Osteocyte (in vitro differentiated cells): ENCODE measurements around the gene TCEAL9. TPM values are rescaled to one million over a fixed set of nuclear protein-coding genes. Genes with fewer than 3 reads are reported as not detected.

ENCODE experiments used
- DNase-seq: peaks from one replicate; pipeline ENCODE4 v3.0.0; 2021; ENCODE audit warnings: mixed read lengths; ENCODE audit not compliant: unreplicated experiment; ENCODE audit errors: extremely low spot score
- H3K27ac Mint-ChIP-seq: one replicate; pipeline ENCODE4 v1.8.0; 2021; ENCODE audit warnings: mild to moderate bottlenecking, mixed read lengths; ENCODE audit not compliant: unreplicated experiment
- H3K27me3 Mint-ChIP-seq: one replicate; pipeline ENCODE4 v1.8.0; 2021; ENCODE audit warnings: mixed read lengths; ENCODE audit not compliant: unreplicated experiment
- H3K36me3 Mint-ChIP-seq: one replicate; pipeline ENCODE4 v1.8.0; 2021; ENCODE audit warnings: mixed read lengths; ENCODE audit not compliant: unreplicated experiment
- H3K4me1 Mint-ChIP-seq: one replicate; pipeline ENCODE4 v1.8.0; 2021; ENCODE audit warnings: mixed read lengths; ENCODE audit not compliant: unreplicated experiment
- H3K4me3 Mint-ChIP-seq: one replicate; pipeline ENCODE4 v1.8.0; 2021; ENCODE audit warnings: mild to moderate bottlenecking, moderate library complexity, mixed read lengths; ENCODE audit not compliant: unreplicated experiment
- H3K9me3 Mint-ChIP-seq: one replicate; pipeline ENCODE4 v1.8.0; 2021; ENCODE audit warnings: mixed read lengths; ENCODE audit not compliant: unreplicated experiment
- total RNA-seq: library from RNA; stranded (reverse); gene quantifications from 2 replicates; pipeline ENCODE4 v1.2.1, GENCODE V29; 2021
- TF ChIP-seq, protein P1 (sequence below): fragments of 200-600 bp; sonication (generic); IDR thresholded peaks from 2 replicates; pipeline ENCODE4 v1.5.0; 2021; ENCODE audit warnings: antibody characterized with exemption, mild to moderate bottlenecking, moderate library complexity

TCEAL9 gene
- total RNA-seq, 1 donor from 2014 or later, result 90.1 TPM

DNA sequence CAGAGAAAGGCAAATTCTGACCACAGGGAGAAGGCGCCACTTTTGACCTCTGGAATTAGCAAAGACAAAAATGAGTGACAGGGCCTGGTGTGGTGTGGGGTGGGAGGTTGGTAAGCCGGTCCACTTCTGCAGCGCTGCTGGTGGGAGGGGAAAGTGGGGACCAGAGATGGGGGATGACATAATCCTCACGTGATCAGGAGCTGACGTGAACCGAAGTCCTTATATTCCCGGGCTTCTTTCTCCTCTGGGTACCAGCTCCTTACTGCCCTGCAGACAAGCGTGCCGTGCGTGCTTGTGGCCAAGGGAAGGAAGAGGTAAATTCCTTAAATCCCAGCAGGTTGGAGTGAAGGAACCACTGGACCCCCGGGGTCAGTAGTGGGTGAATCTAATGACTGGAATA is 26.3 kb upstream of the TCEAL9 start, which contains the start of gene TCEAL7:
TCEAL7 (plus strand) TSS at position 249 of the 400 bp plus-strand sequence. CDS start 1,165 bp downstream, outside the sequence.
- DNase-seq, result no peak
- peaks cover 6% of the 10 kb centered on the region for H3K9me3 Mint-ChIP-seq
- H3K27ac Mint-ChIP-seq, result peak within 1 kb of the TSS; percentile 64

DNA sequence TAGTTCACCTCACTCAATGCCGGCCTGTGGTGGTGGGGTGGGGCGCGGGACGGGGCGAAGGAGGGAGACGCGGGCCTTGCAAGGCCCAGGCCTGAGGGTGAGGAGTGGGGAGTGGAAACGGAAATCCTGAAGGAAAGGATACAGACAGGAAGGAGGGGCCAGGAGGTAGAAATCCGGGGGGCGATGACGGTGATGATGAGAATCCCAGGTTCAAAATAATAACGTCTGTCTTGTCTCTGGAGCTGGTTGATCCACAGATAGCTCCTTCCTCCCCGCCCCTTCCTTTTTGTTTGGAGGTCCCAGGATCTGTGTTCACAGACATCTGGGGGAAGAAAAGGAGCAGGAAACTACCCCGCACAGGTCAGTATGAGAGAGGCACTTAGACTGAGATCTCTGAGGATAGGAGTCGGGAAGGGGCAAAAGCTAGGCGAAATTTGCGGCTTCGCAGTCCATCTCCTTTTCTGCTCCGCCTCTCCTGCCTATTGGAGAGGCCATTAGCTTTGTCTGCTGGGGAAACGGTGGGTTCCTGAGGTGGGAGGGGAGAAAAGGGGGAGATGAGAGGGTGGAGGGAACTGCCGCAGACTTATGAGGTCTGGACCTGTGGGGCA is 25.5 kb upstream of the TCEAL9 start:
- TF ChIP-seq, protein P1, sequence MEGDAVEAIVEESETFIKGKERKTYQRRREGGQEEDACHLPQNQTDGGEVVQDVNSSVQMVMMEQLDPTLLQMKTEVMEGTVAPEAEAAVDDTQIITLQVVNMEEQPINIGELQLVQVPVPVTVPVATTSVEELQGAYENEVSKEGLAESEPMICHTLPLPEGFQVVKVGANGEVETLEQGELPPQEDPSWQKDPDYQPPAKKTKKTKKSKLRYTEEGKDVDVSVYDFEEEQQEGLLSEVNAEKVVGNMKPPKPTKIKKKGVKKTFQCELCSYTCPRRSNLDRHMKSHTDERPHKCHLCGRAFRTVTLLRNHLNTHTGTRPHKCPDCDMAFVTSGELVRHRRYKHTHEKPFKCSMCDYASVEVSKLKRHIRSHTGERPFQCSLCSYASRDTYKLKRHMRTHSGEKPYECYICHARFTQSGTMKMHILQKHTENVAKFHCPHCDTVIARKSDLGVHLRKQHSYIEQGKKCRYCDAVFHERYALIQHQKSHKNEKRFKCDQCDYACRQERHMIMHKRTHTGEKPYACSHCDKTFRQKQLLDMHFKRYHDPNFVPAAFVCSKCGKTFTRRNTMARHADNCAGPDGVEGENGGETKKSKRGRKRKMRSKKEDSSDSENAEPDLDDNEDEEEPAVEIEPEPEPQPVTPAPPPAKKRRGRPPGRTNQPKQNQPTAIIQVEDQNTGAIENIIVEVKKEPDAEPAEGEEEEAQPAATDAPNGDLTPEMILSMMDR, result no peak
- H3K27me3 Mint-ChIP-seq, result peaks cover 10% of the 10 kb centered on the region
- H3K4me3 Mint-ChIP-seq, result peak overlapping the region; percentile 65
- peak overlapping the region; percentile 64 for H3K27ac Mint-ChIP-seq
- H3K9me3 Mint-ChIP-seq, result peaks cover 6% of the 10 kb centered on the region
- no peak for DNase-seq
- peaks cover 10% of the 10 kb centered on the region for H3K4me1 Mint-ChIP-seq
- H3K36me3 Mint-ChIP-seq, result no peaks in the 10 kb centered on the region

More for the DNA sequence above, 26.3 kb upstream of the TCEAL9 start, which contains the start of gene TCEAL7:
- Mint-ChIP-seq H3K4me1 (peaks cover 10% of the 10 kb centered on the region), H3K36me3 (no peaks in the 10 kb centered on the region), H3K4me3 (peak within 1 kb of the TSS; percentile 65), H3K27me3 (peaks cover 10% of the 10 kb centered on the region)
- TF ChIP-seq, protein P1, result no peak

DNA sequence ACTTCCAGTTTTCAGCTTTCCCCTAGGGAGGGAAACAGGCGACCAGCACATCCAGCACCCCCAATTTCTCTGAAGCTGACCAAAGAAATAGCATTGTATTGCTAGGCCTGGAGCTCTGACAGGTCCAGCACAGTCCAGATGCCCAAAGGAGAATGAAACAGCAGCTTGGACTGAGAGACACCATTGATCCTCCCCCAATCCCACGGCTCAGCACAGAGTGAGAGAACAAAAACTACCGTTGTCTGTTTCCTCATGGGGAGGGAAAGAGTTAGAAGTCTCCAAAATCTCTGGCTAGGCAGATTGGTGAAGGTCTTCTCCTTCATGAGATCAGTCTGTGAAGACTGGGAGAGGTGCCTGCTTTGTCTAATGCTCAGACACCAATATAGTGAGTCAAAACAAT is 17.6 kb upstream of the TCEAL9 start:
- Mint-ChIP-seq H3K4me1 (no peaks in the 10 kb centered on the region), H3K27ac (no peak overlapping the region)
- DNase-seq, result no peak

DNA sequence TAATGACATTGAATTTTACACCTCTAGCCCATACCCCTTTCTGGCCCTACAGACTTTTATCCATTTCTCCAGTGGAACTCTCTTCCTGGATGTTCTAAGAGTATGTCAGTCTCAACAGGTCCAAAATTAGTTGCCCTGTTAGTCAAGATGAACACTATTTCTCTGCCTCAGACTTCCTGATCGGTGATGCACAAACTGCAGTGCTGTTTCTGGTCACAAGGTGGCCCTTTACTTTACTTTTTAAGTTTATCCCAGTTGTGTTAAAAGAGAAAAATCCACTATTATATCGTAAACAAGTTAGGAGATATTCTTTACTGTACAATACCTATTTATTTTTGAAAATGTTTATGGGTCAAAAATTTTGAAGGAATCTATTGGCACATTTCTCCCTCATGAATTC is 13.2 kb upstream of the TCEAL9 start:
- Mint-ChIP-seq H3K9me3 (no peaks in the 10 kb centered on the region), H3K4me1 (no peaks in the 10 kb centered on the region), H3K27ac (no peak overlapping the region), H3K27me3 (no peaks in the 10 kb centered on the region), H3K4me3 (no peak overlapping the region), H3K36me3 (no peaks in the 10 kb centered on the region)
- TF ChIP-seq, protein P1, result peak; percentile 73
- no peak for DNase-seq

More for the DNA sequence above, 17.6 kb upstream of the TCEAL9 start:
- H3K4me3 Mint-ChIP-seq, result no peak overlapping the region
- H3K27me3 Mint-ChIP-seq, result peaks cover 5% of the 10 kb centered on the region
- TF ChIP-seq, protein P1, result no peak
- no peaks in the 10 kb centered on the region for H3K9me3 Mint-ChIP-seq
- H3K36me3 Mint-ChIP-seq, result no peaks in the 10 kb centered on the region

DNA sequence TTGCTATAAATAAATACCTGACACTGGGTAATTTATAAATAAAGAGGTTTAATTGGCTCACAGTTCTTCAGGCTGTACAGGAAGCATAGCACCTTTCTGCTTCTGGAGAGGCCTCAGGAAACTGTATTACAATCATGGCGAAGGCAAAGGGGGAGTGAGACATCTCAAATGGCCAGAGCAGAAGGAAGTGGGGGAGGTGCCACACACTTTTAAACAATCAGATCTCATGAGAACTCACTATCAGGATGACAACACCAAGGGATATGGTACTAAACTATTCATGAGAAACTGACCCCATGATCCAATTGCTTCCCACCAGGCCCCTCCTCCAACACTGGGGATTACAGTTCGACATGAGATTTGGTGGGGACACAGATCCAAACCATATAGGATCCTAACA is 11.7 kb upstream of the TCEAL9 start:
- no peak overlapping the region for H3K4me3 Mint-ChIP-seq
- no peaks in the 10 kb centered on the region for H3K27me3 Mint-ChIP-seq
- H3K4me1 Mint-ChIP-seq, result no peaks in the 10 kb centered on the region
- no peak for DNase-seq
- no peaks in the 10 kb centered on the region for H3K9me3 Mint-ChIP-seq
- TF ChIP-seq, protein P1, result no peak
- H3K36me3 Mint-ChIP-seq, result no peaks in the 10 kb centered on the region
- H3K27ac Mint-ChIP-seq, result no peak overlapping the region
